ENCODE data around the gene NUDT10.
"Not testable (repeated sequence)": the region's sequence is repeated elsewhere in the genome, so short reads cannot be mapped to it uniquely, and the experiment has no call there.

NUDT10 gene

DNA sequence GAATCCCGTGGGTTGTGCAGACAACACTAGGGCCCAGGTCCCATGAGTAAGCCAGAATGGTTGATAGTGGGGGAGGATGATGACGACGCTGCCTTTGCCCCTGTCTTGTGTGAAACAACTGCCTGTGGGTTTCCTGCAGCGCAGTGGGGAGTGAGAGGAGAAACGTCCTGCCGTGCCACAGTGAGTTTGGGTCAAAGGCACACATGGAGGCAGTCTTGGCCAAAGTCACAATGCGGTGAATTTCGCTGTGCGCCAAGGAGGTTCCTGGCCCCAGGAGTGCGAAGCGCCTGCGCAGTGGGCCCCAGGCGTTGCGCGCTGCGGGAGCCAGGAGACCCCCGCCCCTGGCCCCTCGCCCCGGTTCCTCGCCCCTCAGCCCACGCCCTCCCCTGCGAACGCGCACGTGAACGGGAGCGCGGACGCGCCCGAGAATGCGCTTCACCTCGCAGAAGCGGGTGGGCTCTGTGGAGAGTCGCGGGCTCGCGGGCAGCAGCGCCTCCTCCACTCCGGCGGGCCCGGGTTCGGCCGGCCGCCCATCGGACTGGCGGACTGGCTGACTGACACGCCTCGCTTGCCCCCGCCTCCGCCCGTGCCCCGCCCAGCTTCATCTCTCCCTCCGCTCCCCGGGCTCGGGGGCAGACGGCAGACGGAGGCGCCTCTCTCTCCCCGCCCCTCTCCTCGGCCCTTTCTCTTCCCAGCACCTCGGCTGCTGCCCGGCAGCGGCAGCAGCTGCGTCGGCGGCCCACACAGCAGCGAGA lies at the start of gene NUDT10:
Gene NUDT10 (plus strand): TSS at position 635 of the 755 bp plus-strand sequence. CDS start 144 bp downstream, outside the sequence.
- no peak for DNase-seq

DNA sequence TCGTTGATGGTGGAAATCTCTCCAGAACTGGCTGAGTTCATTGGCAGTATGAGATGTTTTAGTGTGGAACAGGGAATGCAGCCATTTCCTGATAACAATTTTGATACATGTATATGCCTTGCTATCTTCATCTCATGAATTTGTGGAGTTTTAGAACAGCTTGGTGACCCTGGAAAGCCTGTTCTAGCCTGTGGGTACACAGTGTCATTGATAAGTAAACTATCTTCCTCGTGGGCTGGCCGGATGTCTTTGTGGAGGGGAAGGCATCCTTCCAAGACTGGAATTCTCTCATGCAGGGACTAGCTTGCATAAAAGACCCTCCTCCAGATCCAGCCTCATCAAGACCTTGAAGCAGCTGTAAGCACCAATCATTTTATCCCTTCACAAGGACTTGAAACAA lies 40.2 kb upstream of the NUDT10 start:
- DNase-seq: no peak

DNA sequence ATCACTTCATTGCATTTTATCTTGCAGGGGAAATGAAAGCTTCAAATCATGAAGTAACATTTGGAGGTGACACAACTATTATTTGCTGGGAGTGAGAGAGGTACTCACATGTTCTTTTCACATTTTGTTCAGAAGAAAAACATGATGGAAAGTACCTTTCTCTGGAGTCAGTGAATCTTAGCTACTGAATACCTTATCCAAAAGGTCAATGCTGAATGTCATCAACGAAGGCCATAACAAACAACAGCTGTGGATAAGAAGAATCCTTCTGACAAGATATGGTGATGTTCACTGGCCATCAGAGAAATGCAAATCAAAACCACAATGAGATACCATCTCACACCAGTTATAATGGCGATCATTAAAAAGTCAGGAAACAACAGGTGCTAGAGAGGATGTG lies 36.5 kb upstream of the NUDT10 start:
- DNase-seq: no peak

DNA sequence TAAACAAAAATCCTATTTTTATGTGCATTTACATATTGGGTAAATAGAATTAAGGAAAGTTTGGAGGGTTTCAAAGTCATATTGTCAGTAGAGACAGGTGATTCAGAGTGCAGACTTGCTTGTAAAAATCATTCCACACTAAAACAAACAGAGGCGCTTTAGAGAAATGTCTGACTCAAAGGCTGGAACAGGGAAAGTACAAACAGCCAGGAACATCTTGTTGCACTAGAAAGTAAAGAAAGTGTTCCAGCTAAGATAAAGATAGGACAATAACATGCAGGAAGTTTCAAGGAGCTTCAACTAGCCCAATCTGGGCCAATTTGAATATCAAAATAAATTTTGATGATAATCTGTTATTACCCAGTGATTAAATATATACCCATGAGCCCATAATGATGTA lies 16.4 kb upstream of the NUDT10 start:
- DNase-seq: no peak

DNA sequence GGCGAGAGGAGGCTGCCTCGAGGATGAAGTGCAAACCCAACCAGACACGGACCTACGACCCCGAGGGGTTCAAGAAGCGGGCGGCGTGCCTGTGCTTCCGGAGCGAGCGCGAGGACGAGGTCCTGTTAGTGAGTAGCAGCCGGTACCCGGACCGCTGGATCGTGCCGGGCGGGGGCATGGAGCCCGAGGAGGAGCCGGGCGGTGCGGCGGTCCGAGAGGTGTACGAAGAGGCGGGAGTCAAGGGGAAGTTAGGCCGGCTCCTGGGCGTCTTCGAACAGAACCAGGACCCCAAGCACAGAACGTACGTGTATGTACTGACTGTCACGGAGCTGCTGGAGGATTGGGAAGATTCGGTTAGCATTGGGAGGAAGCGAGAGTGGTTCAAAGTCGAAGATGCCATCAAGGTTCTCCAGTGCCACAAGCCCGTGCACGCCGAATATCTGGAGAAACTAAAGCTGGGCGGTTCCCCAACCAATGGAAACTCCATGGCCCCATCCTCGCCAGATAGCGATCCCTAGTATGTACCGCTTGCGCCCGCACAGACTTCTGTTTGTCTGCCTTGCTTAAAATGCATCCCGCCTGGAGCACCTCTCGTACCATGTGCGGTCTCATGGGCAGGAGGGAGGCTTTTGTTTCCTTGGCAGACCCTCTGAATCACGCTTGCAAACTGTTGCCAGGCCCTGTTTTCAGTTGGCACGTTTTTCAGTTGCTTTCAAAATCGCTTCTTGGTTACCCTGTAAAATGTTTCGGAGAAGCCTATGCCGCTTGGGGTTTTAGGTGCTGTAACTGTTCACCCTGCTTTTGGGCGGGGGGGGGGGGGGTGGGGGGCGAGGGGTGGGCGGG lies 542 bp downstream of the NUDT10 start:
- not testable (repeated sequence) for DNase-seq

DNA sequence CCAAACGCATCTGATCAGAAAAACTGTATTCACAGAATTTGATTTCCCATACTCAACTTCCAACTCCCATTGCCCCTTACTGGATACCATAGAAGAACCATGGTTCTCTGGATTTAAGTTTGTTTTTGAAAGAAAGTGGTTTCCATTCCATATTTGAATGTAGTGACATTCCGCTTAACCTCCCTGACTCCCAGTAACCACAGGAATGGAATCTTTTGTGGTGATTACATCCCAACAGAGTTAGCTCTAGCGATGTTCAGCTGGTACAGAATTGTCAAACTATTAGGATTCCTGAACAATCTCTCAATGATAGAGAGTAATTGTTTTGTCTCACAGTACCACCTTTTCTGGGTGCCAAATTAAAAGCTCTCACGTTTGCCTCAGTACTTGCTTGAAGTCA lies 1.7 kb downstream of the NUDT10 start:
- no peak for DNase-seq

DNA sequence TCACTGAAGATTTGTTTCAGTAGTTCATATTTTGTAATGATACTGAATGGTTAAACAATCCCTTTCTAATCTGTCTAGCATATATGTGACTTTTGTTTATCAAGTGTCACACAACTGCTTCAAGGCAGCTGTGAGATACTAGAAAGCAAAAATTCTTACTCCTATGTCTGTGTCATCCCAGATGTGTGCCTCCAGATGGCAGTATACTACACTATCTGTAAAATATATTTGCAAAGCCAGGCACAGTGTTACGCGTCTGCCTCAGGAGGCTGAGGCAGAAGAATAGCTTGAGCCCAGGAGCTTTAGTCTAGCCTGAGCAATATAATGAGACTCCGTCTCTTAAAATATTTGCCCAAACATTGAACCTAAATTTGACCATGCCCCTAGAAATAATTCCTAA lies 4.0 kb downstream of the NUDT10 start:
- DNase-seq: no peak

DNA sequence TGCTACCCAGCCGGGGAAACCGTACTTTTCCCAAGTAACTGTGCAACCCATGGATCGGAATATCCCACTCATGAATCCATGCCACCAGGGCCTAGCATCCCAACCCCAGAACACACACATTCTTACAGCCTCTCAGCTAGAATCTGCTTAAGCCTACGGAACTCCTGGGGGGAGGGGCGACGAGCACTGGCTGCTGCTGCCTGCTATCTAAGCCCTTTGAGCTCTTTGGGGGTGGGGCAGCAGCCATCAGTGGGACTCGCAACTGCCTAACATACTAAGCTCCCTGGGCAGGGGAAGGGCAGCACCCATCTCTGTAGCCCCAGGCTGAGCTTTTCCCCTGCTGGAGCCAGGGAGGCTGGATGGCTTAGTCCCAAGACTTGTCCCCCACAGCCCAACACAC lies 28.6 kb downstream of the NUDT10 start:
- DNase-seq: no peak

DNA sequence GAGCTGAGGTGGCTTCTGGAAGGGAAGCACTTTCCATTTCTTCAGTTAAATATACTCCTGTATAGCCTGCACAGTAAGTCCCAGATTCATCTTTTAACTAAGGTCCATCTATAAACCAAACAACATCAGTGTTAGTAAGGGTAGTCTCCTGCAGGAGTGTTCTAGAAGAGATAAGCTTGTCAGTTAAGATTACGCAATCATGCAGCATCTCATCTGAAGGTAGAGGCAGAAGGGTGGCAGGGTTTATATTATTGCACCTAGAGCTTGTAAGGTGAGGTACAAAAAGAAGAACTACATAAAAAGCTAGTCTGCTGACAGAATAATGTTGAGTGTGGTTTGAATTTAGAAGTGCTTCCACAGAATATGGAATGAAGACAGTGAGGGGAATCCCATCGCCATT lies 44.0 kb downstream of the NUDT10 start:
- DNase-seq: no peak
